Measurements from ENCODE around the gene ITGA3. TPM values are rescaled to one million over a fixed set of nuclear protein-coding genes. Genes with fewer than 3 reads are reported as not detected.

The ITGA3 gene
- total RNA-seq, 1 donor from 2014 or later = 222 TPM

DNA sequence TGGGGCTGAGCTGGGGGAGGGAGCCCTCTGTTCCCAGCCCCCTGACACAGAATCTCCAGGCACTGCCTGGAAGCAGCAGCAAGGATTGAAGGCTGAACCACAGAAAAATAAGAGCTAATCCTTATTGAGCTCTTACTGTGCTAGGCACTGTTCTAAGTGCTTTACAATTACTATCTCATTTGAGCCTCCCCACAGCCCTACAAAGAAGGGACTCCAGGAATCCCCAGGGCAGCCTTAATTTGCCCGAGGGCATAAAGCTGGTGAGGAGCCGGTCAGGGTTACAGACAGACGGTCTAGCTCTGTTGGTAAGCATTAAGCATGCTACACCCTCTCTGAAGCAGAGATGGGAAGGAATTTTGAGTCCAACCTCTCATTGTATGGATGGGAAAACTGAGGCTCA, 67.0 kb downstream of the ITGA3 start:
- Histone ChIP-seq H3K36me3 (no peaks in the 10 kb centered on the region), H3K9me3 (no peaks in the 10 kb centered on the region), H3K4me3 (no peak overlapping the region), H3K27ac (no peak overlapping the region), H3K4me1 (no peaks in the 10 kb centered on the region), H3K27me3 (no peaks in the 10 kb centered on the region)
- TF ChIP-seq, protein P1, sequence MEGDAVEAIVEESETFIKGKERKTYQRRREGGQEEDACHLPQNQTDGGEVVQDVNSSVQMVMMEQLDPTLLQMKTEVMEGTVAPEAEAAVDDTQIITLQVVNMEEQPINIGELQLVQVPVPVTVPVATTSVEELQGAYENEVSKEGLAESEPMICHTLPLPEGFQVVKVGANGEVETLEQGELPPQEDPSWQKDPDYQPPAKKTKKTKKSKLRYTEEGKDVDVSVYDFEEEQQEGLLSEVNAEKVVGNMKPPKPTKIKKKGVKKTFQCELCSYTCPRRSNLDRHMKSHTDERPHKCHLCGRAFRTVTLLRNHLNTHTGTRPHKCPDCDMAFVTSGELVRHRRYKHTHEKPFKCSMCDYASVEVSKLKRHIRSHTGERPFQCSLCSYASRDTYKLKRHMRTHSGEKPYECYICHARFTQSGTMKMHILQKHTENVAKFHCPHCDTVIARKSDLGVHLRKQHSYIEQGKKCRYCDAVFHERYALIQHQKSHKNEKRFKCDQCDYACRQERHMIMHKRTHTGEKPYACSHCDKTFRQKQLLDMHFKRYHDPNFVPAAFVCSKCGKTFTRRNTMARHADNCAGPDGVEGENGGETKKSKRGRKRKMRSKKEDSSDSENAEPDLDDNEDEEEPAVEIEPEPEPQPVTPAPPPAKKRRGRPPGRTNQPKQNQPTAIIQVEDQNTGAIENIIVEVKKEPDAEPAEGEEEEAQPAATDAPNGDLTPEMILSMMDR (IDR thresholded peaks at IDR 0.05) = no peak
- no peak for DNase-seq (ENCODE audit: low spot score in 2 of 2)
- intact Hi-C loops (cut with DNase I) = no loop called here

DNA sequence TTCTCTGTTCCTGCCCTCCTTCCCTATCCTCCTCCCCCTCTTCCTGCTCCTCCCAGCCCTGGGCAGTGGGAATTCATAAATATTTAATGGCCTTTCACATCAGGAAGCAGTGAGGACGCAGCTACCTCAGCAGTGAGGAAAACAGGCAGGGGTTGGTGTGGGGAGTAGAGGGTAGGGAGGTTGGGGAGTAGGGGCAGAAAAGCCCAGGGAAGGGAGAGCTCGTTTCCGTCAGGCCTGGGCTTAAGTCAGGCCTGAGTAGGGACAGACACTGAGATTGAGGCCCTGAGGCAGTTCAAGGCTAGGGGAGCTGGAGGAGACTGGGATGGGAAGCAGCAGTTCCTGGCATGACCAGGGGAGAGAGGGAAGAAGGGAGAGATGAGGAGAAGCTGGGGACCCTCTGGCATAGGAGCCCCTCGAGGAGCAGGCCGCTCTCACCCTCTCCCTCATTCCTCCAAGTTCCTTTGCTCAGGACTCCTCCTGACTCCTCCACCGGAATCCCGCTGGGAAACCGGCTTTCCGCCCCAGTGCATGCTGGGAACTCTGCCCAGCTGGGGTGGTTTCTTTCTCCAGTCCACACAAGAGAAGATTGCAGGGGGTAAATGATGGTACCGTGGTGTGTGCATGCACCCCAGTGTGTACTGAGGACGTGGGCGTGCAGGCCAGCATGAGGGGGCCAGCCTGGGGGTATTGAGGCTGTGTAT, 67.9 kb downstream of the ITGA3 start:
- DNase-seq (ENCODE audit: low spot score in 2 of 2) = no peak
- Histone ChIP-seq H3K36me3 (no peaks in the 10 kb centered on the region), H3K27me3 (no peaks in the 10 kb centered on the region), H3K4me3 (no peak overlapping the region), H3K27ac (no peak overlapping the region), H3K4me1 (peaks cover 3 to 4% of the 10 kb centered on the region in 2 donors), H3K9me3 (no peaks in the 10 kb centered on the region)
- intact Hi-C loops (cut with DNase I) = no loop called here
- TF ChIP-seq, protein P1 (IDR thresholded peaks at IDR 0.05) = no peak

DNA sequence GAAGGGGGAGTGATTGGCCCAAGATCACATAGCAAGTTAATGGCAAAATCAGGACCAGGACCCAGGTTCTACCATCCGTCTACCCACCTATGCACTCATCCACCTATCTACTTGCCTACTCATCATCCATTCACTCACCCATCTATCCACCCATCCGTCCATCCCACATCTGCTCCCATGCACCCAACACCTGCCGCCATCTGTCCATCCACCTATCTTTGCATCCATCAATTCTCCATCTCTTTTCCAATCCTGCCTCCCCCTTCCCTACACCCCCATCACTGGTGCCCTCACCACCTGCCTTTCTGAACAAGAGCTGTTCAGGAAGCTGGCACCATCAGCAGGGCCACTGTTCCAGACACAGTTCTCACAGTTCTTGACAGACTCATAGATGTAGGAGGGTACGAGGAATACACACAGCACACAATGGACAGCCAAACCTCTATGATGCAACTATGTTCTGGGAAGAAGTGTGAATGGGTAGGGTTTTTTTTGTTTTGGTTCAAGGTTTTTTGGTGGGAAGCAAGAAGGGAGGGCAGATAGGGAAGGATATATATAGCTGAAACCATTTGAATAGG, 69.6 kb downstream of the ITGA3 start:
- Histone ChIP-seq H3K4me1 (peaks cover 14 to 16% of the 10 kb centered on the region in 2 donors), H3K9me3 (no peaks in the 10 kb centered on the region), H3K27me3 (no peaks in the 10 kb centered on the region), H3K4me3 (no peak overlapping the region), H3K36me3 (no peaks in the 10 kb centered on the region), H3K27ac (no peak overlapping the region)
- DNase-seq (ENCODE audit: low spot score in 2 of 2) = no peak
- TF ChIP-seq, protein P1 (IDR thresholded peaks at IDR 0.05) = no peak
- intact Hi-C loops (cut with DNase I) = no loop called here

DNA sequence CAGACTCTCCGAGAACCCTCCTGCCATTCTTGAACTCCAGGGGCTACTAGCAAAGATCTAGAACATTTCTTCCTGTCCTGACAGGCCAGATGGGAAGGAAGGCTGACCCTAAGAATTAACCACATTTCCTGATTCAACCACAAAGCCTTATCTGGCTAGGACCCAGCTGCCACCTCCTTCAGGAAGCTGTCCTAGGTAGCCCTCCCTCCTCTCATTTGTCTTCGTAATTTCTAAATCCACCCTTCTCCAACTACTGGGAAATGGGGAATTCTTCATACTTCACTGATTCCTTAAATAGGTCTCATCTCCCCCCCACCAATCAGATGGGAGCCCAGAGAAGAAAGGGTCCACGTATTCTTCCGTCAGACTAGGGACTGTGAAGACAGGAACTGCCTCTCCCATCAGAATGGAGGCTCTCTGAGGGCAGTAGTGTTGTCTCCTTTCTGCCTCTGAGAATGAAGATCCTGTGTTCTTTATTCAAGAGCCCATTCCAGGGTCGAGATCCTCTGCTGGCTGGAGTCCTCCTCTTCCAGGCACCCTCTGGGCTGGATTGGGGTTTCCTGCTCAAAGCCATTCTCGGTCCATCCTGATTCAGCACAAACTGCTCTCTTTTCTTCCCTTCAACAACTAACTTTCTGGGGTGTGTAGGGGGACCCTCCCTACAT, 71.9 kb downstream of the ITGA3 start:
- TF ChIP-seq, protein P1 (IDR thresholded peaks at IDR 0.05) = no peak
- no peaks in the 10 kb centered on the region for H3K36me3 ChIP-seq
- peaks cover 24 to 36% of the 10 kb centered on the region in 2 donors for H3K4me1 ChIP-seq
- DNase-seq (ENCODE audit: low spot score in 2 of 2) = no peak
- no peak overlapping the region for H3K27ac ChIP-seq
- intact Hi-C loops (cut with DNase I) = no loop called here
- H3K4me3 ChIP-seq = no peak overlapping the region
- H3K27me3 ChIP-seq = no peaks in the 10 kb centered on the region
- H3K9me3 ChIP-seq = no peaks in the 10 kb centered on the region

DNA sequence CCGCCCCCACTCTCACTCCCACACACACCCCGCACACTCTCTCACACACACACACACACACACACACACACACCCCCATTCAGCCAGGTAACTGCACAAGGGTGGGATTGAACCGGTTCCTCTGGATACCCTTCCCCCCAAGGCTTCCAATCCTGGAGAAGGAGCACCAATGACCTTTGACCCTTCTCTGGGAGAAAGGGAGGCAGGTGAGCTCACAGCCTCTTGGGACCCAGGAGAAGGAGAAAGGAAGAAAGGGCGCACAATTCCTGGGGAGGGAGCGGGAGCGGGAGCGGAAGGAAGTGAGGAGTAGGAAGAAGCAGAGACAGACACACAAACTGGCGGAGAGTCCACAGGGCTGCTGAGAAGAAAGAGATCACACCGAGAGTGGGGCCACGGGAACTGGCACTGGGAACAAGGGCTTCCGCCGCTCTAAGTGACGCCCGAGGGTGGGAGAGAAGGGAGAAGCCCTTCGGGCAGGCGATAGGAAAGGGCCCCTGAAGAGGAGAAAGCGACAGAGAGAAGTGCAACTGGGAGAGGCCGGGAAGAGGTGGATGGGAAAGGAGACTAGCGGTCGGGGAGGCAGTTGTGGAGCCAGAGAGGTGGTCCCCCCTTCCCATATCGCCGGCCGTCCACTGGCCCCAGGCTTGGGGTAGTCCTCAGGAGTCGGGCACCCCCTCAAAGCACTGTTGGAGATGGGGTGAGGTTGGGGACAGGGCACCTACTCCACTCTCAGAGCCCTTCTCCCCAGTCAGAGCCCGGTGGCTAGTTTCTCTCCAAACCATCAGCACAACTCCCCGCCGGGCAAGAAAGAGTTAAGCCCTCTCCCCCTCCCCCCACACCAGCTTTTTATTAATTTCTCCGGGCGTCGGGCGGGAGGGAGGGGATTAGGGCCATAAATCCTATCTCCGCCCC, 72.8 kb downstream of the ITGA3 start:
- no peak for DNase-seq (ENCODE audit: low spot score in 2 of 2)
- peak overlapping the region; percentile 2 to 16 for H3K27ac ChIP-seq
- TF ChIP-seq, protein P1 (IDR thresholded peaks at IDR 0.05) = no peak
- H3K4me3 ChIP-seq = peak overlapping the region; percentile 54 to 89
- no peaks in the 10 kb centered on the region for H3K27me3 ChIP-seq
- no peaks in the 10 kb centered on the region for H3K36me3 ChIP-seq
- intact Hi-C loops (cut with DNase I) = no loop called here
- peaks cover 33 to 43% of the 10 kb centered on the region in 2 donors for H3K4me1 ChIP-seq
- H3K9me3 ChIP-seq = no peaks in the 10 kb centered on the region
